Astrocyte (in vitro differentiated cells and primary cell): ENCODE data around the gene CLEC18C.
"Not testable (repeated sequence)": the region's sequence is repeated elsewhere in the genome, so short reads cannot be mapped to it uniquely, and the experiment has no call there.

Experiments used
- EZH2 ChIP-seq: IDR thresholded peaks from 2 replicates; pipeline ENCODE4 v1.6.1; 2012; ENCODE audit warnings: mild to moderate bottlenecking, low read length, inconsistent platforms; ENCODE audit not compliant: insufficient read depth
- TF ChIP-seq, protein P1 (sequence below): IDR thresholded peaks from 2 replicates; pipeline ENCODE4 v1.5.1; 2011; ENCODE audit warnings: low read depth, mild to moderate bottlenecking, inconsistent platforms, low read length, moderate library complexity; ENCODE audit not compliant: insufficient read depth

- TF ChIP-seq, protein P1, sequence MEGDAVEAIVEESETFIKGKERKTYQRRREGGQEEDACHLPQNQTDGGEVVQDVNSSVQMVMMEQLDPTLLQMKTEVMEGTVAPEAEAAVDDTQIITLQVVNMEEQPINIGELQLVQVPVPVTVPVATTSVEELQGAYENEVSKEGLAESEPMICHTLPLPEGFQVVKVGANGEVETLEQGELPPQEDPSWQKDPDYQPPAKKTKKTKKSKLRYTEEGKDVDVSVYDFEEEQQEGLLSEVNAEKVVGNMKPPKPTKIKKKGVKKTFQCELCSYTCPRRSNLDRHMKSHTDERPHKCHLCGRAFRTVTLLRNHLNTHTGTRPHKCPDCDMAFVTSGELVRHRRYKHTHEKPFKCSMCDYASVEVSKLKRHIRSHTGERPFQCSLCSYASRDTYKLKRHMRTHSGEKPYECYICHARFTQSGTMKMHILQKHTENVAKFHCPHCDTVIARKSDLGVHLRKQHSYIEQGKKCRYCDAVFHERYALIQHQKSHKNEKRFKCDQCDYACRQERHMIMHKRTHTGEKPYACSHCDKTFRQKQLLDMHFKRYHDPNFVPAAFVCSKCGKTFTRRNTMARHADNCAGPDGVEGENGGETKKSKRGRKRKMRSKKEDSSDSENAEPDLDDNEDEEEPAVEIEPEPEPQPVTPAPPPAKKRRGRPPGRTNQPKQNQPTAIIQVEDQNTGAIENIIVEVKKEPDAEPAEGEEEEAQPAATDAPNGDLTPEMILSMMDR = not testable (repeated sequence)
- TF ChIP-seq EZH2 = not testable (repeated sequence)
Observed at GRCh38 chr16:70147853-70148252, 25.7 kb upstream of the CLEC18C start.
